ENCODE measurements around the gene ZNF546.
"Not testable (repeated sequence)": the region's sequence is repeated elsewhere in the genome, so short reads cannot be mapped to it uniquely, and the experiment has no call there.

Gene ZNF546

GRCh38 chr19:40026597-40026970 is 29.7 kb downstream of the ZNF546 start:
- TF ChIP-seq CTCF (IDR thresholded peaks at IDR 0.05; ENCODE audit: low read depth, low read length) = no peak
- DNase-seq (ENCODE audit: extremely low read depth, low read depth) = no peak

DNA sequence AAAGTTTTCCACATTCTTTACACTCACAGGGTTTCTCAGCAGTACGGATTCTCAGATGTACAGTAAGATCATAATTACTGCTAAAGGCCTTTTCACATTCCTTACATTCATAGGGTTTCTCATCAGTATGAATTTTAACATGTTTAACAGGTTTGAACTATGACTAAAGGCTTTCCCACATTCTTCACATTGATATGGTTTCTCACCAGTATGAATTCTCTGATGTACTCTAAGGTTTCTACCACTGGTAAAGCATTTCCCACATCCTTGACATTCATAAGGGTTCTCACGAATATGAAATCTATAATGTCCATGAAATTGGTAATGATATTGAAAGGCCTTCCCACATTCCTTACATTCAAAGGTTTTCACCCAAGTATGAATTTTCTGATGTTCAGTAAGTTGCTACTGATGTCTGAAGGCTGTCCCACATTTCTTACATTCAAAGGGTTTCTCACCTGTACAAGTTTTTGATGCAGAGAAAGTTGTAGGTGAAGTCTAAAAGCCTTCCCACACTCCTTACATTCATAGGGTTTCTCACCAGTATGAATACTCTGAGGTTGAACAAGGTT is 37.2 kb downstream of the ZNF546 start:
- DNase-seq (ENCODE audit: extremely low read depth, low read depth) = no peak
- TF ChIP-seq CTCF (IDR thresholded peaks at IDR 0.05; ENCODE audit: low read depth, low read length) = no peak

DNA sequence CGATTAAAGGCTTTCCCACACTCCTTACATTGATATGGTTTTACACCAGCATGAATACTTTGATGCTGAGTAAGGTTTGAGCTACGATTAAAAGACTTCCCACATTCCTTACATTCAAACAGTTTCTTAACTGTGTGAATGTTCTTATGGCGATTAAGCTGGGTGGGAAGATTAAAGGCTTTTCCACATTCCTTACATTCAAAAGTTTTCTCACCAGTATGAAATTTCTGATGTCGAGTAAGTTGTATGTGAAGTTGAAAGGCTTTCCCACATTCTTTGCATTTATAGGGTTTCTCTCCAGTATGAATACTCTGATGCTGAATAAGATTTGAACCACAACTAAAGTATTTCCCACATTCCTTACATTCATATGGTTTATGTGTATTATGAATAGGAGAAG is 39.1 kb downstream of the ZNF546 start:
- no peak for TF ChIP-seq CTCF (IDR thresholded peaks at IDR 0.05; ENCODE audit: low read depth, low read length)
- DNase-seq (ENCODE audit: extremely low read depth, low read depth) = no peak

- not testable (repeated sequence) for DNase-seq (ENCODE audit: extremely low read depth, low read depth)
Observed at GRCh38 chr19:40038047-40038446, 41.2 kb downstream of the ZNF546 start.

GRCh38 chr19:40041718-40042117 is 44.9 kb downstream of the ZNF546 start:
- DNase-seq (ENCODE audit: extremely low read depth, low read depth) = not testable (repeated sequence)

DNA sequence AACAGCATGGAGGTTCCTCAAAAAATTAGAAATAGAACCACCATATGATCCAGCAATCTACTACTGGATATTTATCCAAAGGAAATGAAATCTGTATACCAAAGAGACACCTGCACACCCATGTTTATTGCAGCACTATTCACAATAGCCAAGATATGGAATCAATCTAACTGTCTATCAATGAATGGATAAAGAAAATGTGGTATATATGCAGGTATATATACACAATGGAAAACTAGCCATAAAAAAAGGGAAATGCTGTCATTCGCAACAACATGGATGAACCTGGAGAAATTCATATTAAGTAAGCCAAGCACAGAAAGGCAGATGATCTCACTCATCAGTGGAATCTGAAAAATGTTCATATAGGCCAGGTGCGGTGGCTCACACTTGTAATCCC is 56.6 kb downstream of the ZNF546 start:
- no peak for TF ChIP-seq CTCF (IDR thresholded peaks at IDR 0.05; ENCODE audit: low read depth, low read length)
- no peak for DNase-seq (ENCODE audit: extremely low read depth, low read depth)

DNA sequence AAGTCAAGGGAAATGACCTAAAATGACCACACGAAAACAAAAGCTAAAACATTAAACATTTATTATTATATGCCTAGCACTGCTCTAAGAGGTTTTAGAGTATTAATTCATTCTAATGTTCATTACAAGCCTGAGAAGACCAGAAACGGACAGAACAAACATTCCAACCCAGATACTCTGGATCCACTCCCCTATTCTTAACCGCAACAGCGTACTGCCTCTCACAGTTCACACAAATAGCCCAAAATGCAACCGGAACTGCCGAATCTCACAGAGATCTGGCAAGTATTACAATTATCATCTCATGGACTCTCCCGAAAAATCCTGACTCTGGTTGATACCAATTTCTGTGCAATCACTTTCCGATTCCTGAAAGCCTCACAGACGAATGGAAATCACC is 57.8 kb downstream of the ZNF546 start:
- no peak for TF ChIP-seq CTCF (IDR thresholded peaks at IDR 0.05; ENCODE audit: low read depth, low read length)
- no peak for DNase-seq (ENCODE audit: extremely low read depth, low read depth)

- no peak for TF ChIP-seq CTCF (IDR thresholded peaks at IDR 0.05; ENCODE audit: low read depth, low read length)
- DNase-seq (ENCODE audit: extremely low read depth, low read depth) = no peak
Observed at GRCh38 chr19:40055049-40055448, 58.2 kb downstream of the ZNF546 start.

Measured in AG09319 (cell line).